Left hindlimb (tissue), 1 donor: ENCODE results near the gene MPND.

Experiments used
- DNase-seq: peaks from one replicate; pipeline ENCODE4 v3.0.0-alpha.2; 2018

Gene MPND

DNA sequence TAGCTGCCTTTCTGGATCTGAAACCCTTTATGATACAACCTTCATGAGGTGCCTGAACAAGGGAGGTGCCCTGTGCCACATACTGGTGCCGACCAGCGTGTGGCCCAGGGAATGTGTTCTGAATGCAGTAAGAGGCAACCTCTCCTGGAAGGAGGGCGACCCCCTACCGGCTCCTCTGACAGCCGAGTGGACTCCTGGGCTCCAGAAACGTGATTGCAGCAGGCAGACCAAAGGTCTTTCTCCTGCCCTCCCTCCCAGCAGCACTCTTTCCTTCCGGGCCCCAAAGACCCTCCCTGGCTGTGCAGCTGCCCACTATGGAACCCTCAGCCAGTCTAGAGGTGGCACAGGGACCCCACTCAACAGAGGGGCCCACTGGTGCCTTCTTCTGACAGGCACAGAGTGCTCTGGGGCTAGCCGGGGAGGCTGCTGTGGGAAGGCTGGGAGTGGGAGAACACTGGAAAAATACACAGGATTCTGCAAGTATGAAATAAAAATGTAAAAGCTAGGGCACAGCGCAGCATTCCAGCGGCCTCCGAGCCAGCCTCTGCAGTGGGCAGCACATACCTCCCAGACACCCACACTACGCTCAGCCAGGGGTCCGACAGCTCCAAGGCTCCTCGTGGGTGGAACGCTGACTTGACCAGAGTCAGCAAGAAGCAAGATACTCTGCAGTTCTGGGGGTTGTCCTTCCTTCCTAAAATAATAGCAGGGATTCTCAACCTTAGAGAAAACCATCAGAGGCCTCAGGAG is 42.1 kb downstream of the MPND start:
- peak; percentile 21 for DNase-seq

DNA sequence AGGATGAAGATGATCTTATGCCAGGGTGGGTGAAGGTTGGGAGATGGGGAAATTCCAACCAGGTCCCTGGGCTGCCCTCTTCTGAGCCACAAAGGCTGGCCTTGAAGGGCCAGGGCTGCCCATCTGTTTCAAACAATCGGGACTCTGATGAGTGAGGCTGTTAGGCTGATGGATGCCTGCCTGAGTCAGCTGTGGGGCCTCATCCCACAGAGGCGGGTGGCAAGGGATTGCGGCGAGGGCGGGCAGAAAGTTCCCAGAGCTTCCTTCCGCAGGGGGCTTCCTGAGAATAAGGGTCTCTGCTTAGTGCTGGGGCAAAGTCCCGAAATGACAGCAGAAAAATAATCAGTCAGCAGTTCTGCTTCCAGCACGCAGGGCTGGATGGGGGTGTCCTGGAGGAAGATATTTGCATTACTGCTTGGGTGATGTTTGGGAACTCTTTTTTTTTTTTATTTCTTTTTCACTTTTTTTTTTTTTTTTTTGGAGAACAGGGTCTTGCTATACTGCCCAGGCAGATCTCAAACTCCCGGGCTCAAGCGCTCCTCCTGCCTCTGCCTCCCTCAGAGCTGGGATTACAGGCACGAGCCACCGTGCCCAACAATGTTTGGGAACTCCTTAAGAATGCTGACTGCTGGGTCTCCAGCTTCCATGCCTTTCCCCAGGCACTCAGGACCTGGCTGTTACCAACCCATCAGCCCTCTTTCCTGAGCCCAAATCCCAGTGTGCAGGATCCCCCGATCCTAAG is 42.9 kb downstream of the MPND start:
- DNase-seq: no peak

DNA sequence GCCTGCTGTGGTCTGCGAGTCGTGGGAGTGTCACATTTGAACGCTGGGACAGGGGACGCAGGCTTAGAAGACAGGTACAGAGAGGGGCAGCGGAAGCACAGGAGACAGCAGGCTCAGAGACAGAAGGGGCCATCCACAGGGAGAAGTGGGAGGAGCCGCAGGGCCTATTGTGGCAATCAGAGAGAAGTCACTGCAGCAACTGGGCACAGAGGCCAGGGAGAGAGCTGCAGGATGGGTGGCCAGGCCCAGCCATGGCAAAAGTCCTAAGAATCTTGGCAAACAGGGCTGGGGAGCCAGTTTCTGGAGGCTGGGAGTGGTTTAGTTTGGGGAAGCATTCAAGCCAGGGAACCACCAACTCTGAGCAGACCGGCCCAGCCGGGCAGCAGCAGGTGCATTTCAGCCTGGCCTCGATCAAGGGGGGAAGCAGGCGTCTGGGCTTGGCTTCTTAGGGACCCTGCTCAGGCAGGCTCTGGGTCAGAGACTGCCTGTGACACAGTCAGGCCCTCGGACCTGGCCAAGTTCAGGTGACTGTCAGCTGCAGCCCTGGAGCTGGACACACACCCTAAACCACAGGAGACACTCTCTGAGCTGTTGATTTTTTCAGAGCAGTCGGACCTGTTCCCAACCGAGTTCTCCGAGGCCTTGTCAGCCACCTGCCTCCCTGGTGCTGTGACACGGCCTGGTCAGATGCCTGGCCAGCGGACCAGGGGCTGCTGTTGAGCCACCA is 45.1 kb downstream of the MPND start:
- peak; percentile 40 for DNase-seq

DNA sequence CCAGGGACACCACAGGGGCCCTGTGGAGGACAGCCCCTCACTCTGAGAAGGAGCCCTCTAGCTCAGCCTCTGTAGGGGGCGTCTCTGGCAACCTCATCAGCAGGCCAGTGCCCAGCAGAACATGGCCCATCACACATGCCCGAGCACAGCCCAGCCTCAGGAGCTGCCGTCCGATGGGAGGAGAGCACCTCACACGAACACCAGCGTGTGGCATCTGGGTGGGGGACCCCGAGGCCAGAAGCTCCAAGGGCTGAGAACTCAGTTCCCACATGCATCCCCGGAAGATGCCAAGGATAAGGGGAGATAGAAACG is 45.7 kb downstream of the MPND start:
- no peak for DNase-seq

DNA sequence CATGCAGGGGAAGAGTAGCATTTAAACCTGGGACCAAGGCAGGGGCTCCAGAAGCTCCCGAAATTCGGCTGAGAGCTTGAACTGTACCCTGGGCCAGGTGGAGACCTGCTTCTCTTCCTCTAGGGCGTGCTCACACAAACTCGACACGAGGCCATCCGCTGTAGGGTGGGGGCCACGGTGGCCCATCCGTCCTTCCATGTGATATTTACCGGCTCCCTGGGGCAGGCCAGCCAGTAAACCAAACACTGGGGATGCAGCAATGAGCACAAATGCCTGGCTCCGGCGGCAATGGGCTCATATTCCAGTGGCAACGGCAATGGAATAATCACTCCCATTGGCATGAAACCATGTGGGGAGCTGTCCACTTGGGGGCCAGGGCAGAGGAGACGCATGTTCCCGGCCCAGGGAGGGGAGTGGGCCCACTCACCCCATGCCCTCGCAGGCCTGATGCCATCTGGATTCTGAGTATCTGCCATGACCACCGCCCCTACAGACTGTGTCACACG is 46.2 kb downstream of the MPND start:
- DNase-seq: no peak

DNA sequence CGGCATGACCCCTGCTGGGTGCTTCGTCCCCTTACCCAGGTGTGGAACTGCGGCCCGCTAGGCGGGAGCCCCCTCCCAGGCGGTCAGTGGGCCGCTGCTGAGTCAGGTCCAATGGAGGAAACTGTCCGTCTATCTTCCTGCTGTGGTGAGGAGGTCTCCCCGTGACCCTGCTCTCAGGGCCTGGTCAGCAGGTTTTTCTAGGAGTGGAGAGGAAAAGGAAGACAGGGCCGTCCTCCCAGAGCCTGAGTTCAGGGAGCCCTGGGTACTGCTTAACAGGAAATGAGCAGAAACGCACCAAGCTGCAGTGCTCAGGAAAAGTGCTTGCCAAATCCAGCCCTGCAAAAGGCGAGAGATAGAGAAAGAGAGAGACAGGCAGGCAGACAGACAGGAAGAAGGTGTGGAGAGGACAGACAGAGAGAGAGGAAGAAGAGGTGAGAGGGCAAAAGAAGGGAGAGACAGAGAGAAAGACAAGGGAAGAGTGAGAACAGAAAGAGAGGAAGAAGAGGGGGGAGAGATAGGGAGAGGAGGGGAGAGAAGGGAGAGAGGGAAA is 46.7 kb downstream of the MPND start:
- no peak for DNase-seq

DNA sequence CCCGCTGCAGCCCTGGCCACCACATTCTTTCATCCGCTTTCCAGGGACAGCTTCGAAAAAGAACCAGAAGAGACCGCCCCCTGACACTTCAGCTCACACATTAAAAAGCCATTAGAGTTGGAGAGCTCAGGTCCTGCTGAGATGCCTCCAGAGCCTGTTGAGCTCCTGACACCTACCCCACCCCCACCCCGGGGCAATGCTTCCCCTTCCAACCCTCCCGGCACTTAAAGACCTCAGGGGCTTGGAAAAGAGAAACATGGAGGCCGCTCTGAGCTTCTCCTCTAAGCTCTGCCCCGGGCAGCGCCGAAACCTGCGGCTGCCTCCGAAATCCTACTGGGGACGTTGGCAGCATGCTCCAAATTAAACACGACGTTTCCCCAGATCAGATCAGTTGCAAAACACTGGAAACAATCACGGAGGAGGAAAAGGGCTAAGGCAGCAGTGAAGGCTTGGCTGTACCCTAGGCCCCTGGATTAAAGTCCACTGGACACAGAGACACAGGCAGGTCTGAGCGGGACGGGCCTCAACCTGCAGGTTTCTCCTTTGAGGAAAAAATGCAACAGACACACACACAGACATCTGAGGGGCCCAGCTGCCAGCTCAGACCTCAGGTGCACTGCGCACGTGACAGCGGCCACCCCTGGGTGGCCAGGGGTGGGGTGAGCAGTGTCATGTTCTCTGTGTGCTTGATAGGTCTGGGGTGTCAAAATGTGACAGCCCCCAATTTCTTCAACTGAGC is 47.4 kb downstream of the MPND start:
- no peak for DNase-seq

DNA sequence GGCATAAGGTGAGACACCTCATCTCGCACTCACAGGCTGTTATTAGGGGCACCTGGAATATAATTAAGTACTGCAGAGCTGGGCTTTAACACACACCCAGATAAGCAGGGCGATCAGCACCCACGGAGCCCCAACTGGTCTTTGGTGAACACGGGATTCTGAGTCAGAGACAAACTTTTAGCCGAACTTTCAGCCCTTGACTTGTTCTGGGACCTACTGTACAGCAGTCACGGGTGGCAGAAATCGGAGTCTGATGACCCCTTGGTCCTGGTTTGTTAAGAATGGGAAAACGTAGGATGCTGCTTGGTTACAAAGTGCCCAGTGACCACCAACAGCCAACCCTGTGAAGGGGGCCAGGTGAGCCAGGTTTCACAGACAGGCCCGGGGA is 47.9 kb downstream of the MPND start:
- DNase-seq: no peak

DNA sequence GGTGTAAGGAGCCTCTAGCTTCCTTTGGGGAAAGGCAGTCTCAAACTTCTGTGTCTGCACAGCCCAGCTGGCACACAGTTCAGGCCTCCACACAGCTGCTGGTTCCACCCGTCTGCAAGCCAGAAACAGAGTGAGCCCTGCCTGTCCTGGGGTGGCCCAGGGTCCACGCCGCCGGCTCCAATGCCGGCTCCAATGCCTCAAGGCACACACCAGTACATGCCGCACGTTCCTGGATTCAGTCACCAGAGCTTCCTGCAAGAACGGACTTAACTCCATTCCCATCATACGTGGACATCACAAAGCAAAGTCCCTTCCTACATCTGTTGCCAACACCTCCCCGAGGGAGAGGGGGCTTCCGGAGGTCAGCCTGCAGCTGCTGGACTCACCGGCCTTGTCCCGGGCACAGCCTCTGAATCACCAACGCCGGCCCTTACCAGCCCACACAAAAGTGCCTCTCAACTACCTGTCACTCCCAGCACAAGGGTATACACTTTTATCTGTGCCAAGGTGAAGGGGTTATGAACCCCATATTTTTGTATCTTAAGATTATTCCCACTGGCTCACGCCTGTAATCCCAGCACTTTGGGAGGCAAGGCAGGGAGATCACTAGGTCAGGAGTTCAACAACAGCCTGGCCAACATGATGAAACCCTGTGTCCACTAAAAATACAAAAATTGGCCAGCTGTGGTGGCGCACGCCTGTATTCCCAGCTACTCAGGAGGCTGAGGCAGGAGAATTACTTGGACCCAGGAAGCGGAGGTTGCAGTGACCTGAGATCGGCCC is 48.5 kb downstream of the MPND start:
- peak; percentile 73 for DNase-seq

DNA sequence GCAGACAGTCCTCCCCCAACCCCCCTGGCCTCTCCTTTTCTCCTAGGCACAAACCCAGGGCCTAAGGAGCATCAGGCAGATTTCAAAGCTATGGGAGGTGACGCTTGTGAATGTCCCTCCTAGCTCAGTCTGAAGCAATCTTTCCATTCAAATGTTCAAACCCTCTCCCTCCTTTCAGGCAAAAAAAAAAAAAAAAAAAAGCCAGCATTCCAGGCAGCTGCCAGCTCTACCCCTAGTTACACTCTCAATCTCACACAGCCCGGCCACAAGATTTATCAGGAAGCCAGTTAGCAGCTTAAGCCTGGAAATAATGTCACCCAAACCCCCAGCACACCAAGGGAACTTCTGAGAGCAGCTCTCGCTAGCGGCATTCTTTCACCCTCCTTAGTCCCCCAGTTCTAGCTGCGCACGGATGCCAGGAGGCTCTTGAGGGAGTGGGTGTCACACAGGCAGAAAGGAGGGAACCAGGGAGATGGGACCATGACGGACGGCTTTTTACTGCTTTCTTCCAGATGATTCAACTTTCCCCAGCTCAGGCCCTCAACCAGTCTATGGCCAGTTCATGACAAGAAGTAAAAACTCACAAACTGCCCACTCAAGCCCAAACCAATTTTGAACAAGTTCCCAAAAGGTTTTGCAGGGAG is 50.7 kb downstream of the MPND start:
- DNase-seq: no peak

DNA sequence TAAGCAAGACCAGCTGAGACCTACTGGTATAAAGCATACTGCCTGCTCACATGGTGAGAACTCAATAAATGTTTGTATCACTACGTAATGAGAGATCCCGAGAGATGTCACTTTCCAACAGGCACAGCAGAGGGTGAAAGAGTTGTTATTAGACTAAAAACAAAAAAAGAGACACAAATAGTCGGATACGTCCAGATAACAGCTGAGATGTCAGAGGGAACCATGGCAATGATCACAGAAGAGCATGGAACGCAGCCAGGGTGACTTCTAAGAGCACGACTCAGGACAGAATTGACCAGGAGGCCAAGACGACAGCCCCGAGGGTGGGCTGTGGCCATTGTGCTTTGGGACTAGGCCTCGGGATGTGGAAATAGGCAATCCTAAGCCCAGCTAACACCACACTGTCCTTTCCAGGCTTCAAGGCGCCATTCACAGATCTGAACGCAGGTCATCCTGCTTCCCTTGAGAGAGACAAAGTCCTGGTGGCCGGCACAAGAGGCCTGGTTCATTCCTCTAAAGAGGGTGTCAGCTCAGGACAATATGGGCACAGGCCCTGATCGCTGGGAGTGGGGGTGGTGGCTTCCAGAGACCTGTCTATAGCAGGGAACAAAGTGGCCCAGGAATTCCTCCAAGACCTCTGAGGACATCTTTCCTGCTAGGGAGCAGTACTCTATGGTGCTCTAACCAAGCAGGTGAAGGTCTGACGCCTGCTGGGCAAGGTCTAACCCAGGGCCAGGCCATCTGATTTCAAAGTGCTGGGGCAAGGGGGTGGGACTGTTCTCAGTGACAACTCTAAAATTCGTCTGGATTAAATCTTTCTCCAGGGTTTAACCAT is 53.8 kb downstream of the MPND start:
- no peak for DNase-seq

DNA sequence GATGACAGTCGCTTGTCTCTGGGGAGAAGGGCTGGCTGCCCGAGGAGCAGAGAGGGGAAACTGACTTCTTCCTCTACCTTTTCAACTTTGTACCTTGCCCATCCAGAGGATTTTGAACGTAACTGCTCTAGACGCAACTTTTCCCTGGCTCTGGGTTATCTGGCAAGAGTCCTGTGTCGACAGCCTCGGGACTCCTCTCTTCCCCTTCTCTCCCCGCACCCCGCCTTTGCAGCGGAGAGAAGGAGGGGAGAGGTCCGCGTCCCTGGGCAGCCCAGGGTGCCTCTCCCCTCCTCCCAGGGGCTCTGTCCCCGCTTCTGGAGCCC is 56.4 kb downstream of the MPND start:
- no peak for DNase-seq

DNA sequence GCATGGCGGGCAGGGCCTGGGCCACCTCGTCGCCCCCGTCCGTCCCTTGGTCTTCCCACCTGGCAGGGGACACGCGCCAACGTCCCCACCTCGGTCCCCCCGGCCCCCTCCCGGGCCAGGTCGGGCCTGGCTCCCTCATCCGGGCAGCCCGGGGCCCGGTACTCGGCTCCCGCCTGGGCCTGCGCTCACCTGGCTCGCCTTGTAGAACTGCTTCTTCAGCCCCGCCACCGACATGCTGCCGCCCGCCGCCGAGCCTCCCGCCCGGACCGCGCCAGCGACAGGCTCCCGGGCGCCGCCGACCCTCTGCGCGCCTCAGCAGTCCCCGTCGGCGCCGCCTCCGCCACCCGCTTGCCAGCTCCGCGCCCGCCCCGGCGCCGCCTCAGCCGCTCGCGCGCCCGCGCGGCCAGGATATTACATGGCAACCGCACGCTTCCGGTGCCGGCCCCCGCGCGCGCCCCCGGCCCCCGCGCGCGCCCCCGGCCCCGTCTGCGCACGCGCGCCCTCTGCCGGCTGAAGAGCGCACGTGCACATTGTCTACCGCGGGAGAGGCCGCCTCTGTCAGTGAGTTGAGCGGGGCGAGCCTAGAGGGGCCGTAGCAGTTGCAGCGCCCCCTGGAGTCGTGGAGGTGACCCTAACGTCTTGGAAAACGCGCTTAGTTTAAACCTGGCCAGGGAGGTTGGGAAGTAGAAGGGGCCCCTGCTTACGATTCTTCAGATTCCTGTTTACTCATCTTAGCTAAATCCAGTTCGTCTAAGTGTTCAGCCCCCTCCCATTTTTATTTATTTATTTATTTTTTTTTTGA is 57.0 kb downstream of the MPND start, which contains the start of gene SH3GL1:
TSS of gene SH3GL1 (minus strand) at position 413 of the 802 bp plus-strand sequence. CDS start at position 234, 179 bp downstream.
- DNase-seq: peak; percentile 92

DNA sequence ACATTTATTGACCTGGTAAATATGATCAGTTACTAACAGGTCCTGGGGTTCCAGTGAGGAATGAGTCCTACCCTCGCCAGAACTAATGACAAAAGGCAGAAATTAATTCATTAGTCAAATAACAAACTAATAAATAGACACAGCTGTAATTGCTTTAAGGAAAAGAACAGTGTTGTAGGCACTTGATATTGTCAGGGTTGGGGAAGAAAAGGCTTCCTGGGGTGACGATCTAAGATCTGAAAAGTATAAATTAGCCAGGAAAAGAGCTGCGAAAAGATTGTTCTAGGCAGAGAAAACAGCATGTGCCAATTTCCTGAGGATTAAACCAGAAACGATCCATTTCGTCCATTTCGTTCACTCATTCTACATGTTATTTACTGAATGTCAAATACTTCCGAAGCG is 58.4 kb downstream of the MPND start:
- DNase-seq: no peak

DNA sequence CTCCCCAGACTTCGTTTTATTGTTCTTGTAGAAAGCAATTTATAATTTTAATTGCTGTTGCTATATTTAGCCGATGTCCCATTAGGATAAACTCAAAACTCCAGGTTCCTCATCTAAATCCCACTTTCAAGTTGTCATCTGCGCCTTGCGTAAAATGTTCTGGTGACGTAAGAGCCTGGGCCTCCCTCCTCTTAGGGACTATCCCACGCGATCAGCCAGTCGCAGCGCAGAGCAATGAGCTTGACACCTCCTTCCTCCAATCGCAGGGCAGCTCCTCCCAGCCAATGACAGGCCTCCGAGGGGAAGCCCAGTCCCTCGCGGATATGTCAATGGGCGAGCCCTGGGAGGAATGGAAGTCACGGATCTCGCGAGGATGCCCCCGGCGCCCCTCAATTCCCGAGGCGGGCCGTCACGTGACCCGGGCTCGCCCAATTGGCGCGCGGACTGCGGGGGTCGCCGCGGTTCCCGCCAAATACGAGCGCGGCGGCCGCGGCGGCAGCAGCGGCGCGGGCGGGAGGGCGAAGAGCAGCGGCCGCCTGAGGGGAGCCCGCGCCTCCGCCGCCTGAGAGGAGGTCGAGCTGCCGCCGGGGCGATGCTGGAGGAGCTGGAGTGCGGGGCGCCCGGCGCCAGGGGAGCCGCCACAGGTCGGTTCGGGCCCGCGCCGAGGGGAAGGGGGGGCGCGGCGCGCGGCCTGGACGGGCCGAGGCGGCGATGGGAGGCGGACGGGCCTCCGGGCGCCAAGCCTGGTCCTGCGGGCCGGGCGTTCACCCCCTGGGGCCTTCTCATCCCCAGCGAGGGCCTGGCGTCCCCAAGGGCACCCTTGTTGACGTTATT is 59.0 kb downstream of the MPND start, which contains the start of gene CHAF1A:
TSS of gene CHAF1A (plus strand) at position 470 of the 834 bp plus-strand sequence. CDS start at position 593, 123 bp downstream.
- DNase-seq: peak; percentile 99

DNA sequence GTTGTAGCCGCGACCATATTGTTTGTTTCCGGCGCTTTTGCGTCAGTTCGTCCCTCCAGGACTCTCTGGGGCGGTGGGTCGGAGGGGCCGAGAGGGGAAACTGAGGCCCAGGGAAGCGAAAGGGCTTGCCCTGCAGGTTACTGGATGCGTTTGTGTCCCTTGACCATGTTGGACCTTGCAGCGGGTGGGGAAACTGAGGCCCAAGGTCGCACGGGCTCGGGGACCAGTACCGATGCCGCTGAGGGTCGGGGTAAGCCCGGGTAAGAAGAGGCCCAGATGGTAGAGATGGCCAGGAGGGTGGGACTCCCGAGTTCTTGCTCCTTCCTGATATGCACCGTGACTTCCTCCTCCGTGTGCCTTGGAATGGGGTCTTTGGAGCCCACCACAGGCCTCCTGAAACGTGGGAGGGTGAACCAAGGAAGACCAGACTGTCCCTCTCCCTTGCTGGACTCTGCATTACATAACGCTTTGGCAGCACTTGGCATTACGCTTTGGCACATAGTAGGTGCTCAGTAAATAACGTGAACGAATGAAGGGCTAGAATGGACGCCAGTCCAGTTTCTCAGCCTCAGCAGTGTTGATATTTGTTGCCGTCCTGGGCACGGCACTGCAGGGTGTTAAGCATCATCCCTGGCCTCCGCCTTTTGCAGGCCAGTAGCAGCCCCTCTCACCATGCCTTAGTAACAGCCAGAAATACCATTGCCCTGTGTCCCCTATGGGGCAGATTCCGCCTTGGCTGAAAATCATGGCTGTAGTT is 59.8 kb downstream of the MPND start:
- no peak for DNase-seq

DNA sequence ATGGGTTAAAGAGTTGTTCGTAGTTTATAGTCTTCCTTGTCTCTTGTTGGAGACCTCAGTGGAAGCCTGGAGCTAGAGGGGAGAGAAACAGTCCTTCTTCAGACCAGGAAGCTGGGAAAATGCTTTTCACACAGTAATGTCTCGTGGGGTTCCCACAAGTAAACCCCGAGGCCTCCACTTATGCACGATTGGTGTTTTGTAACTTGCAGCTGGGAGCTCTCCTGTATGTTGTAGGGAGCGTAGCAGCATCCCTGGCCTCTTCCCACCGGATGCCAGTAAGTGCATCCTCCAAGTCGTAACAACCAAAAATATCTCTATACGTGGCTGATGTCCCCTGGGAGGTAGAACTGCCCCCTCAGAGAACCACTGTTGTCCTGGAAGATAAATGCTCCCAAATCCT is 62.6 kb downstream of the MPND start:
- DNase-seq: no peak

DNA sequence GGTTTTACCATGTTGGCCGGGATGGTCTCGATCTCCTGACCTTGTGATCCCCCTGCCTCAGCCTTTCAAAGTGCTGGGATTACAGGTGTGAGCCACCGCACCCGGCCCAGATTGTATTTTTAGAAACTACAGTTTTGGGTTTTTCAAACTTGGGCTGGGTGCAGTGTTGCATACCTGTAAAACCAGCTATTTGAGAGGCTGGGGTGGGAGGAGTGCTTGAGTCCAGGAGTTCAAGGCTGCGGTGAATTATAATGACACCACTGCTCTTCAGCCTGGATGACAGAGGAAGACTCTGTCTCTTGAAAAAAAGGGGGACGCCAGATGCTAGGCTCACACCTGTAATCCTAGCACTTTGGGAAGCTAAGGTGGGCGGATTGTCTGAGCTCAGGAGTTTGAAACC is 63.3 kb downstream of the MPND start:
- no peak for DNase-seq
